Breast epithelium (tissue), 3 donors: ENCODE measurements around the gene VIM.

Experiments used
- CTCF ChIP-seq, 3 donors: fragments of 450-650 bp; IDR thresholded peaks; one replicate each; pipeline ENCODE4 v1.5.1; 2016 to 2017; ENCODE audit warnings: antibody characterized with exemption in 3 of 3, mild to moderate bottlenecking in 3 of 3, moderate library complexity in 3 of 3
- POLR2A ChIP-seq: fragments of 450-650 bp; IDR thresholded peaks from one replicate; pipeline ENCODE4 v1.6.1; 2016; ENCODE audit warnings: antibody characterized with exemption, mild to moderate bottlenecking, moderate library complexity
- POLR2AphosphoS5 ChIP-seq, 3 donors: sonication (generic); formaldehyde crosslinking; IDR thresholded peaks; one replicate each; pipeline ENCODE4 v1.6.1; 2017; ENCODE audit warnings: antibody characterized with exemption in 3 of 3

- TF ChIP-seq CTCF (IDR thresholded peaks at IDR 0.05): no peak
- no peak for TF ChIP-seq POLR2AphosphoS5 (IDR thresholded peaks at IDR 0.05)
- TF ChIP-seq POLR2A: no peak
Measured at GRCh38 chr10:17222329-17222728, 5.7 kb upstream of the VIM start.
